ENCODE measurements around the gene ZC2HC1B. TPM values are rescaled to one million over a fixed set of nuclear protein-coding genes. Genes with fewer than 3 reads are reported as not detected.

Gene ZC2HC1B
- total and polyA plus RNA-seq, 3 donors from 2014 or later, result 4.6 to 23.0 (median 16.9) TPM

DNA sequence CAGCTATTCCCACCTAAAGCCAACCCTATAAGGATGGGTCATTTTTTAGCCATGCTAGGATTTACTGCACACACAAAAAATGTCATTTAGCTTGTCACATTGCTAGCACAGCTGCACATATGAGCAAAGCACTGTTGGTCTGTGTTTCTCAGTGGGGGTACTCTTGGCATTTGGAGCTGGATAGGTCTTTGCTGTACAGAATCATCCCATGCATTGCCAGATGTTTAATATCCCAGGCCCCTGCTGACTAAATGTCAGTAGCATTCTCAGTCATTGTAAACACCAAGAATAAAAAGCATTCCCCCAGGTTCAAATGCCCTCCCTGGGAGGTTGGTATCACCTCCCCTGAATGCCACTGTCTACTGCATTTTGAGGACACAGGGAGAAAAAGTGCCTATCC lies 35.7 kb upstream of the ZC2HC1B start:
- TF ChIP-seq CTCF (IDR thresholded peaks at IDR 0.05) (no peak), POLR2A (IDR thresholded peaks at IDR 0.05) (no peak)
- Histone ChIP-seq H3K27me3 (no peaks in the 10 kb centered on the region), H3K9me3 (no peaks in the 10 kb centered on the region), H3K27ac (no peak overlapping the region), H3K4me3 (no peak overlapping the region), H3K4me1 (no peaks in the 10 kb centered on the region), H3K36me3 (ENCODE audit: low read depth, missing control alignments) (no peaks in the 10 kb centered on the region)
- DNase-seq, result no peak
- intact Hi-C loops (cut with DNase I; ENCODE audit: low total_unique reads), result no loop called here

GRCh38 chr6:143836150-143836549 lies 28.1 kb upstream of the ZC2HC1B start:
- Histone ChIP-seq H3K9me3 (no peaks in the 10 kb centered on the region), H3K4me1 (peaks cover 4% of the 10 kb centered on the region), H3K27me3 (no peaks in the 10 kb centered on the region), H3K27ac (no peak overlapping the region), H3K4me3 (no peak overlapping the region), H3K36me3 (ENCODE audit: low read depth, missing control alignments) (no peaks in the 10 kb centered on the region)
- TF ChIP-seq POLR2A (IDR thresholded peaks at IDR 0.05) (no peak), CTCF (IDR thresholded peaks at IDR 0.05) (no peak)
- intact Hi-C loops (cut with DNase I; ENCODE audit: low total_unique reads), result no loop called here
- no peak for DNase-seq
- WGBS, 2 donors, result 83 to 85% methylated on average over 2 of the region's 2 CpGs

DNA sequence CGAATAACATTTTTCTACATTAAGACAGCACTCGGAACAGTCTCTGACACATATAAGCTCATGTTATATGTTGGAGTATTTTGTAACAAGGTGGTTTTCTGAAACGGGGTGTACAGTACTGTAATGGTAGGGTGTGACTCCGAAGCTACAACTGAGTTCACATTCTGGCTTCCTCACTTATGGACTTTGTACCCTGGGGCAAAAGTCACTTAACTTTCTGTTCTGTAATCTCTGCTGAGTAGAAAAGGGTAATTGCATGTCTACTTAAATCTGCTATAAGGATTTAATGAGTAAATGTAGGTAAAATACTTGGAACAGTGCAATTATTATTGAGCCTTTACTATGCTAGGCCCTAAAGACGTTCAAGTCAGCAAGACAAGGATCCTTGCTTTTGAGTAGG lies 25.9 kb upstream of the ZC2HC1B start:
- H3K36me3 ChIP-seq (ENCODE audit: low read depth, missing control alignments), result no peaks in the 10 kb centered on the region
- DNase-seq, result no peak
- H3K27me3 ChIP-seq, result no peaks in the 10 kb centered on the region
- H3K9me3 ChIP-seq, result no peaks in the 10 kb centered on the region
- TF ChIP-seq CTCF (IDR thresholded peaks at IDR 0.05) (no peak), POLR2A (IDR thresholded peaks at IDR 0.05) (no peak)
- H3K4me3 ChIP-seq, result no peak overlapping the region
- intact Hi-C loops (cut with DNase I; ENCODE audit: low total_unique reads), result no loop called here
- peaks cover 4% of the 10 kb centered on the region for H3K4me1 ChIP-seq
- H3K27ac ChIP-seq, result no peak overlapping the region
- 70 to 84% methylated on average over 5 of the region's 5 CpGs for WGBS, 2 donors

DNA sequence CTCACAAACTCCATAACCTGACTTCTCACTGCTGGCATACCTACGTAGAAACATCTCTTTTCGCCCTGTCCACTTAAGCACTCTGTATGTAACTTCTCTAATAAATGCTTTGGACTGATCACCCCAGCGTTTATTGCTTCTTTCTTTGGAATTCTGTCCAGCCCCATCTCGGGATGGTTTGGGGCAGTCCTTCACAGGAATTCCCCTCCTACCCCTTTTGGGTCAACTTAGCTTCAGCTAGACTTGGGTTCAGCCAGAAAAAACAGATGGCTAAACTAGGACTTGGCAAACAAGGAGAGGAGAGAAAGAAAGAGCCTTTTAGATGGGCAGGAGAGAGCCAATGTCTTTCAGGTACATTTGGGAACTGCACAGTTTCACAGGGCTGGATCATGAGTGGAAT lies 25.1 kb upstream of the ZC2HC1B start:
- WGBS, 2 donors, result 55 to 63% methylated on average over 4 of the region's 4 CpGs
- Histone ChIP-seq H3K27ac (no peak overlapping the region), H3K4me3 (no peak overlapping the region), H3K27me3 (no peaks in the 10 kb centered on the region), H3K4me1 (peaks cover 7% of the 10 kb centered on the region), H3K36me3 (ENCODE audit: low read depth, missing control alignments) (no peaks in the 10 kb centered on the region), H3K9me3 (no peaks in the 10 kb centered on the region)
- intact Hi-C loops (cut with DNase I; ENCODE audit: low total_unique reads), result no loop called here
- no peak for TF ChIP-seq CTCF (IDR thresholded peaks at IDR 0.05)
- no peak for TF ChIP-seq POLR2A (IDR thresholded peaks at IDR 0.05)
- no peak for DNase-seq

DNA sequence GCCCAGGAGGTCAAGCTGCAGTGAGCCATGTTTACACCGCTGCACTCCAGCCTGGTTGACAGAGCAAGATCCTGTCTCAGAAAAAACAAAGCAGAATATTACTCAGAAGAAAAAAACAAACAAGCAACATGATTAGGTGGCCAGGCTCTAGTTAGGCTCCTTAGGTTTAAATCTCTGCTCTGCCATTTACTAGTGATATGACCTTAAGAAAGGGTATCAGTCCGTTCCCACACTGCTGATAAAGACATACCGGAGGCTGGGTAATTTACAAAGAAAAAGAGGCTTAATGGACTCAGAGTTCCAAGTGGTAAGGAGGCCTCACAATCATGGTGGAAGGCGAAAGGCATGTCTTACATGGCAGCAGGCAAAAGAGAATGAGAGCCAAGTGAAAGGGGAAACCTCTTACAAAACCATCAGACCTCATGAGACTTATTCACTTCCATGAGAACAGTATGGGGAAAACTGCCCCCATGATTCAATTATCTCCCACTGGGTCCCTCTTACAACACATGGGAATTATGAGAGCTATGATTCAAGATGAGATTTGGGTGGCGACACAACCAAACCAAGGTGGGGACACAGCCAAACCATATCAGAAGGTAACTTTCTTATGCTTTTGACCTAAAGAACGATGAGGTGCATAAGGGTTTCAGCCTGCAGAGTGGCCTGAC lies 23.5 kb upstream of the ZC2HC1B start:
- intact Hi-C loops (cut with DNase I; ENCODE audit: low total_unique reads), result no loop called here
- TF ChIP-seq POLR2A (IDR thresholded peaks at IDR 0.05), result no peak
- no peak for TF ChIP-seq CTCF (IDR thresholded peaks at IDR 0.05)
- Histone ChIP-seq H3K4me1 (peaks cover 10% of the 10 kb centered on the region), H3K27ac (no peak overlapping the region), H3K27me3 (no peaks in the 10 kb centered on the region), H3K4me3 (no peak overlapping the region), H3K36me3 (ENCODE audit: low read depth, missing control alignments) (no peaks in the 10 kb centered on the region), H3K9me3 (no peaks in the 10 kb centered on the region)
- no peak for DNase-seq
- 85 to 94% methylated on average over 6 of the region's 6 CpGs for WGBS, 2 donors
